WTC11 (cell line): ENCODE results near the gene RNF113A.

ENCODE experiments used
- CTCF ChIP-seq: fragments of 200-600 bp; IDR thresholded peaks from 2 replicates; pipeline ENCODE4 v1.8.0; 2022; ENCODE audit warnings: antibody characterized with exemption
- ZMAT4 ChIP-seq: fragments of 250-450 bp; sonication (Bioruptor Pico); IDR thresholded peaks from 2 replicates; pipeline ENCODE4 v1.9.0; 2021; ENCODE audit warnings: mild to moderate bottlenecking

GRCh38 chrX:119887721-119888425, 16.3 kb upstream of the RNF113A start:
- peak; percentile 64 for TF ChIP-seq CTCF
- no peak for TF ChIP-seq ZMAT4 (CRISPR knock-in tag)
